Subcutaneous adipose tissue (tissue), 4 donors: ENCODE measurements around the gene ADCY9. TPM values are rescaled to one million over a fixed set of nuclear protein-coding genes. Genes with fewer than 3 reads are reported as not detected.

Experiments
- CTCF ChIP-seq: fragments of 450-650 bp; IDR thresholded peaks from one replicate; pipeline ENCODE4 v1.5.1; 2016; ENCODE audit warnings: low read depth, mild to moderate bottlenecking, control low read depth, antibody characterized with exemption, moderate library complexity
- total RNA-seq, 4 donors: library from RNA; depleted of rRNA; stranded (reverse); fragments of >200 nt; gene quantifications; one replicate each; pipeline ENCODE4 v1.1.0, GENCODE V29; 2016

The ADCY9 gene
- total RNA-seq, 4 donors from 2014 or later = 9.5 to 16.4 (median 9.8) TPM

- TF ChIP-seq CTCF = no peak
Measured at GRCh38 chr16:3995001-3995400, 121.2 kb downstream of the ADCY9 start.

- TF ChIP-seq CTCF = no peak
Measured at GRCh38 chr16:3993052-3993785, 123.0 kb downstream of the ADCY9 start.

- TF ChIP-seq CTCF = no peak
Measured at GRCh38 chr16:3992297-3993051, 123.8 kb downstream of the ADCY9 start.

GRCh38 chr16:3988824-3989223 lies 127.4 kb downstream of the ADCY9 start:
- TF ChIP-seq CTCF = no peak

- no peak for TF ChIP-seq CTCF
Measured at GRCh38 chr16:3988011-3988410, 128.2 kb downstream of the ADCY9 start.

- TF ChIP-seq CTCF = no peak
Measured at GRCh38 chr16:3987231-3987630, 129.0 kb downstream of the ADCY9 start.

GRCh38 chr16:3986235-3986544 lies 130.1 kb downstream of the ADCY9 start:
- no peak for TF ChIP-seq CTCF
